Karpas-422 (cell line): ENCODE measurements around the gene AP2S1. TPM values are rescaled to one million over a fixed set of nuclear protein-coding genes. Genes with fewer than 3 reads are reported as not detected.
"Not testable (repeated sequence)": the region's sequence is repeated elsewhere in the genome, so short reads cannot be mapped to it uniquely, and the experiment has no call there.

Experiments used
- DNase-seq: peaks from one replicate; pipeline ENCODE4 v3.0.0-alpha.2; 2015
- H2AFZ ChIP-seq: fragments of 200-600 bp; sonication (generic); 2 replicates; pipeline ENCODE4 v1.6.1; 2014; ENCODE audit warnings: antibody characterized with exemption, low read length, mixed read lengths
- H3K27ac ChIP-seq: fragments of 200-600 bp; sonication (generic); 2 replicates; pipeline ENCODE4 v1.5.1; 2014; ENCODE audit warnings: mild to moderate bottlenecking, low read length, moderate library complexity
- H3K27me3 ChIP-seq: fragments of 200-600 bp; sonication (generic); 2 replicates; pipeline ENCODE4 v1.6.1; 2014; ENCODE audit warnings: low read length, mixed read lengths
- H3K36me3 ChIP-seq: fragments of 200-600 bp; sonication (generic); 2 replicates; pipeline ENCODE4 v1.6.1; 2014; ENCODE audit warnings: low read length, mixed read lengths; ENCODE audit not compliant: insufficient read depth
- H3K4me1 ChIP-seq: fragments of 200-600 bp; sonication (generic); 2 replicates; pipeline ENCODE4 v1.6.1; 2014; ENCODE audit warnings: mild to moderate bottlenecking, low read length, mixed read lengths
- H3K4me2 ChIP-seq: fragments of 200-600 bp; sonication (generic); 2 replicates; pipeline ENCODE4 v1.6.1; 2014; ENCODE audit warnings: low read length, low read depth, mild to moderate bottlenecking; ENCODE audit not compliant: poor library complexity, severe bottlenecking
- H3K4me3 ChIP-seq: fragments of 200-600 bp; sonication (generic); 2 replicates; pipeline ENCODE4 v1.5.1; 2014; ENCODE audit warnings: mild to moderate bottlenecking, antibody characterized with exemption, low read length, mixed read lengths
- H3K79me2 ChIP-seq: fragments of 200-600 bp; sonication (generic); 2 replicates; pipeline ENCODE4 v1.6.1; 2014; ENCODE audit warnings: mild to moderate bottlenecking, low read length, mixed read lengths
- H3K9ac ChIP-seq: fragments of 200-600 bp; sonication (generic); 2 replicates; pipeline ENCODE4 v1.6.0; 2014; ENCODE audit warnings: low read length
- H3K9me2 ChIP-seq: fragments of 200-600 bp; sonication (generic), shearing (Covaris generic); replicated peaks from 2 replicates; pipeline ENCODE4 v1.6.0; 2014; ENCODE audit warnings: mild to moderate bottlenecking, low read length, moderate library complexity; ENCODE audit not compliant: insufficient read depth
- H3K9me3 ChIP-seq: fragments of 300-700, 200-600 bp; sonication (generic); 2 replicates; pipeline ENCODE4 v1.6.1; 2014; ENCODE audit warnings: low read length, mixed read lengths
- H4K20me1 ChIP-seq: fragments of 200-600 bp; sonication (generic); 2 replicates; pipeline ENCODE4 v1.6.1; 2014; ENCODE audit warnings: mild to moderate bottlenecking, antibody characterized with exemption, low read length, low read depth; ENCODE audit not compliant: insufficient read depth
- total RNA-seq: library from RNA; depleted of rRNA; stranded (reverse); fragments of >200 nt; shearing (Covaris generic); gene quantifications from 2 replicates; pipeline ENCODE4 v1.2.3, GENCODE V29; 2014; ENCODE audit warnings: low replicate concordance

AP2S1 gene
- total RNA-seq, 1 experiment from 2014 or later: 63.7 TPM

GRCh38 chr19:46886546-46887239 lies 36.0 kb upstream of the AP2S1 start:
- no peak overlapping the region for H2AFZ ChIP-seq
- H3K9ac ChIP-seq: no peak overlapping the region
- H3K4me2 ChIP-seq: peak overlapping the region; percentile 14
- peaks cover 57% of the 10 kb centered on the region for H3K4me1 ChIP-seq
- H3K79me2 ChIP-seq: peaks cover 96% of the 10 kb centered on the region
- no peaks in the 10 kb centered on the region for H3K9me3 ChIP-seq
- H3K9me2 ChIP-seq: no peaks in the 10 kb centered on the region
- no peaks in the 10 kb centered on the region for H3K36me3 ChIP-seq
- DNase-seq: no peak
- H3K27ac ChIP-seq: peak overlapping the region; percentile 66
- no peaks in the 10 kb centered on the region for H3K27me3 ChIP-seq
- H3K4me3 ChIP-seq: no peak overlapping the region
- H4K20me1 ChIP-seq: no peaks in the 10 kb centered on the region

- no peak overlapping the region for H3K9ac ChIP-seq
- H3K4me3 ChIP-seq: no peak overlapping the region
- H3K4me1 ChIP-seq: peaks cover 44% of the 10 kb centered on the region
- no peaks in the 10 kb centered on the region for H3K27me3 ChIP-seq
- no peak overlapping the region for H2AFZ ChIP-seq
- 0 out of 2 replicates have a peak overlapping the region, but pooled peaks have one; percentile 27 for H3K27ac ChIP-seq
- peaks cover 96% of the 10 kb centered on the region for H3K79me2 ChIP-seq
- no peaks in the 10 kb centered on the region for H3K9me2 ChIP-seq
- no peaks in the 10 kb centered on the region for H4K20me1 ChIP-seq
- no peaks in the 10 kb centered on the region for H3K36me3 ChIP-seq
- no peak for DNase-seq
- H3K4me2 ChIP-seq: no peak overlapping the region
- H3K9me3 ChIP-seq: no peaks in the 10 kb centered on the region
Measured at GRCh38 chr19:46885411-46885810, 34.8 kb upstream of the AP2S1 start.

GRCh38 chr19:46882751-46883150 lies 32.1 kb upstream of the AP2S1 start:
- H3K9ac ChIP-seq, H3K9me3 ChIP-seq, H3K27me3 ChIP-seq, H3K27ac ChIP-seq, DNase-seq, H4K20me1 ChIP-seq, H3K36me3 ChIP-seq, H3K9me2 ChIP-seq, H3K4me3 ChIP-seq, H2AFZ ChIP-seq, H3K4me2 ChIP-seq: not testable (repeated sequence)
- Histone ChIP-seq H3K4me1 (peaks cover 27% of the 10 kb centered on the region), H3K79me2 (peaks cover 96% of the 10 kb centered on the region)

- H3K4me2 ChIP-seq: no peak overlapping the region
- DNase-seq: no peak
- no peaks in the 10 kb centered on the region for H4K20me1 ChIP-seq
- no peaks in the 10 kb centered on the region for H3K27me3 ChIP-seq
- H3K9ac ChIP-seq: no peak overlapping the region
- H3K4me1 ChIP-seq: peaks cover 20% of the 10 kb centered on the region
- no peak overlapping the region for H2AFZ ChIP-seq
- no peak overlapping the region for H3K4me3 ChIP-seq
- H3K27ac ChIP-seq: no peak overlapping the region
- no peaks in the 10 kb centered on the region for H3K36me3 ChIP-seq
- no peaks in the 10 kb centered on the region for H3K9me3 ChIP-seq
- H3K9me2 ChIP-seq: no peaks in the 10 kb centered on the region
- H3K79me2 ChIP-seq: peaks cover 92% of the 10 kb centered on the region
Measured at GRCh38 chr19:46882034-46882433, 31.4 kb upstream of the AP2S1 start.

GRCh38 chr19:46881092-46881491 lies 30.4 kb upstream of the AP2S1 start:
- no peak for DNase-seq
- H3K27me3 ChIP-seq: no peaks in the 10 kb centered on the region
- H3K79me2 ChIP-seq: peaks cover 91% of the 10 kb centered on the region
- no peak overlapping the region for H3K4me3 ChIP-seq
- no peak overlapping the region for H3K27ac ChIP-seq
- peaks cover 10% of the 10 kb centered on the region for H3K4me1 ChIP-seq
- H3K4me2 ChIP-seq: no peak overlapping the region
- H3K9me2 ChIP-seq: no peaks in the 10 kb centered on the region
- H4K20me1 ChIP-seq: no peaks in the 10 kb centered on the region
- H3K36me3 ChIP-seq: no peaks in the 10 kb centered on the region
- H2AFZ ChIP-seq: no peak overlapping the region
- H3K9me3 ChIP-seq: no peaks in the 10 kb centered on the region
- no peak overlapping the region for H3K9ac ChIP-seq

GRCh38 chr19:46880431-46880830 lies 29.8 kb upstream of the AP2S1 start:
- no peaks in the 10 kb centered on the region for H3K9me2 ChIP-seq
- H3K9ac ChIP-seq: no peak overlapping the region
- H3K4me2 ChIP-seq: no peak overlapping the region
- no peak overlapping the region for H3K4me3 ChIP-seq
- H3K27ac ChIP-seq: no peak overlapping the region
- H3K79me2 ChIP-seq: peaks cover 91% of the 10 kb centered on the region
- no peak overlapping the region for H2AFZ ChIP-seq
- 0 out of 2 replicates have a peak, but pooled peaks cover 5% of the 10 kb centered on the region for H4K20me1 ChIP-seq
- H3K9me3 ChIP-seq: no peaks in the 10 kb centered on the region
- no peaks in the 10 kb centered on the region for H3K36me3 ChIP-seq
- no peak for DNase-seq
- H3K4me1 ChIP-seq: peaks cover 4% of the 10 kb centered on the region
- H3K27me3 ChIP-seq: no peaks in the 10 kb centered on the region

GRCh38 chr19:46878613-46879375 lies 28.1 kb upstream of the AP2S1 start:
- Histone ChIP-seq H3K9ac (no peak overlapping the region), H3K27ac (no peak overlapping the region), H2AFZ (no peak overlapping the region), H3K36me3 (no peaks in the 10 kb centered on the region), H3K27me3 (no peaks in the 10 kb centered on the region), H3K9me3 (no peaks in the 10 kb centered on the region), H3K4me3 (no peak overlapping the region), H3K9me2 (no peaks in the 10 kb centered on the region), H4K20me1 (0 out of 2 replicates have a peak, but pooled peaks cover 5% of the 10 kb centered on the region), H3K4me2 (no peak overlapping the region), H3K79me2 (peaks cover 91% of the 10 kb centered on the region), H3K4me1 (no peaks in the 10 kb centered on the region)
- no peak for DNase-seq

- Histone ChIP-seq H4K20me1 (0 out of 2 replicates have a peak, but pooled peaks cover 23% of the 10 kb centered on the region), H3K36me3 (no peaks in the 10 kb centered on the region), H3K27me3 (no peaks in the 10 kb centered on the region), H3K9ac (no peak overlapping the region), H3K4me1 (no peaks in the 10 kb centered on the region), H3K79me2 (peaks cover 90% of the 10 kb centered on the region), H3K4me3 (no peak overlapping the region), H2AFZ (no peak overlapping the region), H3K4me2 (no peak overlapping the region), H3K27ac (no peak overlapping the region), H3K9me3 (no peaks in the 10 kb centered on the region), H3K9me2 (no peaks in the 10 kb centered on the region)
- no peak for DNase-seq
Measured at GRCh38 chr19:46875657-46876056, 25.0 kb upstream of the AP2S1 start.
